ENCODE data around the gene AASS. TPM values are rescaled to one million over a fixed set of nuclear protein-coding genes. Genes with fewer than 3 reads are reported as not detected.

Gene AASS
- total RNA-seq (10 to 100 TPM; 10.8 to 95.4 TPM), polyA plus RNA-seq (10 to 100 TPM; 13.4 to 35.3 TPM)

GRCh38 chr7:122143751-122144711 is at the start of gene AASS:
Gene AASS (minus strand): TSS chr7:122144249. CDS start chr7:122133726, 10,523 bp downstream.
- peak; percentile 88 to 94 for TF ChIP-seq HNF4A (conservative IDR thresholded peaks at IDR 0.05)
- peak; percentile 94 to 98 for TF ChIP-seq RXRA (IDR thresholded peaks at IDR 0.05)
- peak; percentile 72 for TF ChIP-seq YY1 (IDR thresholded peaks at IDR 0.05)
- TF ChIP-seq HNF4G (IDR thresholded peaks at IDR 0.05) = peak; percentile 78
- TF ChIP-seq FOXA1 (IDR thresholded peaks at IDR 0.05) = no peak
- peak; percentile 100 for TF ChIP-seq SP1 (IDR thresholded peaks at IDR 0.05)
- TF ChIP-seq CTCF (IDR thresholded peaks at IDR 0.05; ENCODE audit: low read depth, low read length, missing input control) = no peak
- no peak for TF ChIP-seq GABPA (IDR thresholded peaks at IDR 0.05 in 1 of 2, conservative IDR thresholded peaks at IDR 0.05 in 1 of 2)
- peak; percentile 81 for TF ChIP-seq TAF1 (conservative IDR thresholded peaks at IDR 0.05)
- TF ChIP-seq RAD21 (IDR thresholded peaks at IDR 0.05) = peak; percentile 22 to 42
- TF ChIP-seq ZBTB33 (IDR thresholded peaks at IDR 0.05) = peak; percentile 7
- peak; percentile 100 for TF ChIP-seq NR2F2 (IDR thresholded peaks at IDR 0.05)
- TF ChIP-seq REST (IDR thresholded peaks at IDR 0.05) = peak; percentile 76
- TF ChIP-seq ATF3 (IDR thresholded peaks at IDR 0.05) = peak; percentile 53
- peak; percentile 71 for TF ChIP-seq MAX (IDR thresholded peaks at IDR 0.05)
- TF ChIP-seq EGR1 (IDR thresholded peaks at IDR 0.05; ENCODE audit: low read depth in 2 of 2) = peak in 1 of 2 donors; percentile 12
- TF ChIP-seq JUND (IDR thresholded peaks at IDR 0.05) = peak; percentile 93 to 94
- TF ChIP-seq FOXA2 (IDR thresholded peaks at IDR 0.05) = no peak
- Histone ChIP-seq H3K27ac (ENCODE audit: low read depth in 1 of 2, low read length in 2 of 2) (peak within 1 kb of the TSS; percentile 90 to 98), H3K4me1 (ENCODE audit: control insufficient read depth in 4 of 4, insufficient read depth in 4 of 4, low read length in 3 of 4) (peaks cover 2 to 22% (median 15%) of the 10 kb centered on the region in 4 donors), H3K36me3 (ENCODE audit: control insufficient read depth in 4 of 4, insufficient read depth in 3 of 4, low read depth in 1 of 4, low read length in 3 of 4) (no peaks in the 10 kb centered on the region), H3K9me3 (ENCODE audit: control insufficient read depth in 4 of 4, low read length in 3 of 4) (no peaks in the 10 kb centered on the region), H3K27me3 (ENCODE audit: control insufficient read depth in 4 of 4, insufficient read depth in 4 of 4, low read length in 3 of 4) (no peaks in the 10 kb centered on the region), H3K9ac (ENCODE audit: low read depth in 1 of 2, low read length in 2 of 2) (peak within 1 kb of the TSS; percentile 66 to 84), H3K4me3 (ENCODE audit: low read depth in 1 of 3, low read length in 3 of 3) (peak within 1 kb of the TSS; percentile 80 to 92 (median 87))
- WGBS = under 1% methylated on average over 69 of the region's 69 CpGs
- DNase-seq (ENCODE audit: low spot score) = peak; percentile 84

Data from liver (tissue), 9 donors.